SK-N-MC (cell line): ENCODE results near the gene CLEC16A.

Experiments
- EZH2 ChIP-seq: fragments of 200-600 bp; sonication (generic); IDR thresholded peaks from one replicate; pipeline ENCODE4 v1.6.1; 2017; ENCODE audit warnings: antibody characterized with exemption
- POLR2AphosphoS5 ChIP-seq: IDR thresholded peaks from 2 replicates; pipeline ENCODE4 v1.6.1; 2012; ENCODE audit warnings: mild to moderate bottlenecking, low read depth, low read length, borderline replicate concordance

GRCh38 chr16:11142261-11142630 lies 197.9 kb downstream of the CLEC16A start:
- TF ChIP-seq POLR2AphosphoS5 = no peak
- no peak for TF ChIP-seq EZH2
